Suprapubic skin (tissue), 4 donors: Measurements from ENCODE around the gene GRID2.

Experiments
- POLR2A ChIP-seq, 2 donors: fragments of 450-650 bp; IDR thresholded peaks; one replicate each; pipeline ENCODE4 v1.6.1; 2017; ENCODE audit warnings: antibody characterized with exemption in 2 of 2, mild to moderate bottlenecking in 2 of 2, moderate library complexity in 2 of 2
- POLR2AphosphoS5 ChIP-seq, 3 donors: sonication (generic); formaldehyde crosslinking; IDR thresholded peaks; one replicate each; pipeline ENCODE4 v1.6.1; 2017; ENCODE audit warnings: antibody characterized with exemption in 3 of 3
- TF ChIP-seq, protein P1 (sequence below), 2 donors: fragments of 200-600 bp in 1 of 2; fragments of 450-650 bp in 1 of 2; sonication (generic) in 1 of 2; IDR thresholded peaks; one replicate each; pipeline ENCODE4 v1.5.1; 2016 to 2019; ENCODE audit warnings: antibody characterized with exemption in 2 of 2, mild to moderate bottlenecking in 1 of 2, moderate library complexity in 1 of 2

GRCh38 chr4:93351846-93352245 is 1048.1 kb downstream of the GRID2 start:
- TF ChIP-seq, protein P1, sequence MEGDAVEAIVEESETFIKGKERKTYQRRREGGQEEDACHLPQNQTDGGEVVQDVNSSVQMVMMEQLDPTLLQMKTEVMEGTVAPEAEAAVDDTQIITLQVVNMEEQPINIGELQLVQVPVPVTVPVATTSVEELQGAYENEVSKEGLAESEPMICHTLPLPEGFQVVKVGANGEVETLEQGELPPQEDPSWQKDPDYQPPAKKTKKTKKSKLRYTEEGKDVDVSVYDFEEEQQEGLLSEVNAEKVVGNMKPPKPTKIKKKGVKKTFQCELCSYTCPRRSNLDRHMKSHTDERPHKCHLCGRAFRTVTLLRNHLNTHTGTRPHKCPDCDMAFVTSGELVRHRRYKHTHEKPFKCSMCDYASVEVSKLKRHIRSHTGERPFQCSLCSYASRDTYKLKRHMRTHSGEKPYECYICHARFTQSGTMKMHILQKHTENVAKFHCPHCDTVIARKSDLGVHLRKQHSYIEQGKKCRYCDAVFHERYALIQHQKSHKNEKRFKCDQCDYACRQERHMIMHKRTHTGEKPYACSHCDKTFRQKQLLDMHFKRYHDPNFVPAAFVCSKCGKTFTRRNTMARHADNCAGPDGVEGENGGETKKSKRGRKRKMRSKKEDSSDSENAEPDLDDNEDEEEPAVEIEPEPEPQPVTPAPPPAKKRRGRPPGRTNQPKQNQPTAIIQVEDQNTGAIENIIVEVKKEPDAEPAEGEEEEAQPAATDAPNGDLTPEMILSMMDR (IDR thresholded peaks at IDR 0.05), result no peak
- TF ChIP-seq POLR2A (IDR thresholded peaks at IDR 0.05) (no peak), POLR2AphosphoS5 (IDR thresholded peaks at IDR 0.05) (no peak)
